ENCODE results near the gene CAPG. TPM values are rescaled to one million over a fixed set of nuclear protein-coding genes. Genes with fewer than 3 reads are reported as not detected.

The CAPG gene
- total and polyA plus RNA-seq, 9 of the 15 experiments (the other 6 are each of a cell fraction or from before 2014, with no cell fraction given): 10.6 to 90.4 (median 56.0) TPM

DNA sequence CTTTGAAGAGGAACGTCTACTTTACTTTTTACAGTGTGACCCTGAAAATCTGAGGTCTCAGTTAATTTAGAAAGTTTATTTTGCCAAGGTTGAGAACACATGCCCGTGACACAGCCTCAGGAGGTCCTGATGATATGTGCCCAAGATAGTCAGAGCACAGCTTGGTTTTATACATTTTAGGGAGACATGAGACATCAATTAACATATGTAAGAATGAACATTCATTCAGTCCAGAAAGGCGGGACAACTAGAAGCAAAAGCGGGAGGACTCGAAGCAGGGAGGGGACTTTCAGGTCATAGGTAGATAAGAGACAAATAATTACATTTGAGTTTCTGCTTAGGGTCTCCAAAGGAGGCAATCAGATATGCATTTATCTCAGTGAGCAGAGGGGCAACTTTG is 31.9 kb downstream of the CAPG start:
- CTCF ChIA-PET (ENCODE audit: low intra/inter-chr PET ratio): no interaction called here
- ATAC-seq (no peak), DNase-seq (ENCODE audit: extremely low read depth in 1 of 4, low spot score in 3 of 4) (no peak), FAIRE-seq (no peak)
- BruUV-seq (replicated peaks): no TSS peak
- 55% methylated on average over 5 of the region's 5 CpGs for WGBS (ENCODE audit: insufficient coverage, low coverage, missing lambda C conversion rate)
- Histone ChIP-seq H3K9me3 (replicated peaks; ENCODE audit: control insufficient read depth, insufficient read depth, low read depth, low read length) (peaks cover 2% of the 10 kb centered on the region; the same call in 1 of the 2 replicates), H2AFZ (ENCODE audit: low read depth, low read length) (no peak overlapping the region), H3K9ac (ENCODE audit: insufficient read depth in 1 of 2, low read depth in 2 of 2, low read length in 2 of 2) (no peak overlapping the region), H3K36me3 (ENCODE audit: control insufficient read depth, insufficient read depth, low read length) (peaks cover 7% of the 10 kb centered on the region; the same call in 1 of the 3 replicates), H3K9me1 (ENCODE audit: control insufficient read depth, insufficient read depth, low read length) (no peaks in the 10 kb centered on the region), H3K27me3 (ENCODE audit: control insufficient read depth in 2 of 2, insufficient read depth in 2 of 2, low read length in 2 of 2) (no peaks in the 10 kb centered on the region), H3K27ac (ENCODE audit: extremely low read depth, low read depth, low read length) (no peak overlapping the region), H4K20me1 (replicated peaks; ENCODE audit: control insufficient read depth, insufficient read depth, low read length) (no peaks in the 10 kb centered on the region), H3K79me2 (ENCODE audit: control insufficient read depth, insufficient read depth, low read length) (no peaks in the 10 kb centered on the region), H3K4me2 (ENCODE audit: insufficient read depth, low read length) (no peak overlapping the region), H3K4me1 (replicated peaks in 1 of 2; ENCODE audit: control insufficient read depth in 2 of 2, insufficient read depth in 2 of 2, low read length in 2 of 2) (no peaks in the 10 kb centered on the region; a peak in 1 of 5 replicates), H3K4me3 (no peak overlapping the region)
- no peak for TF ChIP-seq ZNF311 (CRISPR knock-in tag; IDR thresholded peaks at IDR 0.05)
- TF ChIP-seq ZNF764 (CRISPR knock-in tag; IDR thresholded peaks at IDR 0.05; ENCODE audit: low read depth): no peak
- TF ChIP-seq GTF2B (IDR thresholded peaks at IDR 0.05; ENCODE audit: extremely low read depth, insufficient read length): no peak
- TF ChIP-seq ZNF24 (IDR thresholded peaks at IDR 0.05): no peak
- TF ChIP-seq NR2F6 (CRISPR knock-in tag; IDR thresholded peaks at IDR 0.05): no peak
- no peak for TF ChIP-seq SRF (CRISPR knock-in tag; IDR thresholded peaks at IDR 0.05)
- TF ChIP-seq, protein P1, sequence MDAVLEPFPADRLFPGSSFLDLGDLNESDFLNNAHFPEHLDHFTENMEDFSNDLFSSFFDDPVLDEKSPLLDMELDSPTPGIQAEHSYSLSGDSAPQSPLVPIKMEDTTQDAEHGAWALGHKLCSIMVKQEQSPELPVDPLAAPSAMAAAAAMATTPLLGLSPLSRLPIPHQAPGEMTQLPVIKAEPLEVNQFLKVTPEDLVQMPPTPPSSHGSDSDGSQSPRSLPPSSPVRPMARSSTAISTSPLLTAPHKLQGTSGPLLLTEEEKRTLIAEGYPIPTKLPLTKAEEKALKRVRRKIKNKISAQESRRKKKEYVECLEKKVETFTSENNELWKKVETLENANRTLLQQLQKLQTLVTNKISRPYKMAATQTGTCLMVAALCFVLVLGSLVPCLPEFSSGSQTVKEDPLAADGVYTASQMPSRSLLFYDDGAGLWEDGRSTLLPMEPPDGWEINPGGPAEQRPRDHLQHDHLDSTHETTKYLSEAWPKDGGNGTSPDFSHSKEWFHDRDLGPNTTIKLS (IDR thresholded peaks at IDR 0.05; ENCODE audit: borderline replicate concordance, low read depth): no peak
- no peak for TF ChIP-seq ILK (tag; IDR thresholded peaks at IDR 0.05; ENCODE audit: borderline replicate concordance, low read depth)
- TF ChIP-seq XRCC5 (IDR thresholded peaks at IDR 0.05; ENCODE audit: low read depth, low read length): no peak
- no peak for TF ChIP-seq RFX5 (IDR thresholded peaks at IDR 0.05; ENCODE audit: low read depth, low read length)
- no peak for TF ChIP-seq ZNF584 (CRISPR knock-in tag; IDR thresholded peaks at IDR 0.05; ENCODE audit: low read depth)
- TF ChIP-seq, protein P2, sequence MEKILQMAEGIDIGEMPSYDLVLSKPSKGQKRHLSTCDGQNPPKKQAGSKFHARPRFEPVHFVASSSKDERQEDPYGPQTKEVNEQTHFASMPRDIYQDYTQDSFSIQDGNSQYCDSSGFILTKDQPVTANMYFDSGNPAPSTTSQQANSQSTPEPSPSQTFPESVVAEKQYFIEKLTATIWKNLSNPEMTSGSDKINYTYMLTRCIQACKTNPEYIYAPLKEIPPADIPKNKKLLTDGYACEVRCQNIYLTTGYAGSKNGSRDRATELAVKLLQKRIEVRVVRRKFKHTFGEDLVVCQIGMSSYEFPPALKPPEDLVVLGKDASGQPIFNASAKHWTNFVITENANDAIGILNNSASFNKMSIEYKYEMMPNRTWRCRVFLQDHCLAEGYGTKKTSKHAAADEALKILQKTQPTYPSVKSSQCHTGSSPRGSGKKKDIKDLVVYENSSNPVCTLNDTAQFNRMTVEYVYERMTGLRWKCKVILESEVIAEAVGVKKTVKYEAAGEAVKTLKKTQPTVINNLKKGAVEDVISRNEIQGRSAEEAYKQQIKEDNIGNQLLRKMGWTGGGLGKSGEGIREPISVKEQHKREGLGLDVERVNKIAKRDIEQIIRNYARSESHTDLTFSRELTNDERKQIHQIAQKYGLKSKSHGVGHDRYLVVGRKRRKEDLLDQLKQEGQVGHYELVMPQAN (IDR thresholded peaks at IDR 0.05; ENCODE audit: borderline replicate concordance): no peak
- no peak for TF ChIP-seq THRB (CRISPR knock-in tag; conservative IDR thresholded peaks at IDR 0.05)
- TF ChIP-seq RNF2 (IDR thresholded peaks at IDR 0.05): no peak
- TF ChIP-seq SMC3 (conservative IDR thresholded peaks at IDR 0.05; ENCODE audit: insufficient read depth, low read depth, low read length): no peak
- TF ChIP-seq HMGN3 (IDR thresholded peaks at IDR 0.05; ENCODE audit: borderline replicate concordance, extremely low read depth, insufficient read length, low read depth, low read length): no peak
- TF ChIP-seq MTF1 (CRISPR knock-in tag; IDR thresholded peaks at IDR 0.05; ENCODE audit: borderline replicate concordance): no peak
- in situ Hi-C loops (cut with MboI): no loop called here
- POLR2A ChIA-PET: no interaction called here
- intact Hi-C loops (cut with micrococcal nuclease): no loop called here
